Activated B cell treated with CpG ODN at 0.5 μM for 24 hours (primary cell): ENCODE results near the gene CPN2. TPM values are rescaled to one million over a fixed set of nuclear protein-coding genes. Genes with fewer than 3 reads are reported as not detected.

Experiments
- ATAC-seq: fragments of 200-7000 bp; cut with Tn5 transposase; one replicate; pipeline ENCODE4 v1.10.0; 2021; ENCODE audit warnings: low read depth, mild to moderate bottlenecking, moderate library complexity
- CTCF ChIA-PET: fragments of 350-600 bp; sonication (Branson Sonifier 250); formaldehyde crosslinking; loops from one replicate; lab custom pipeline; 2021; ENCODE audit warnings: antibody characterized with exemption; lab: Charles Lee
- POLR2A ChIA-PET: fragments of 350-600 bp; sonication (Branson Sonifier 250); formaldehyde crosslinking; loops from one replicate; lab custom pipeline; 2021; ENCODE audit warnings: antibody characterized with exemption; lab: Charles Lee
- DNase-seq: peaks from one replicate; pipeline ENCODE4 v3.0.0; 2022
- H3K27ac Mint-ChIP-seq: one replicate; pipeline ENCODE4 v1.8.0; 2020; ENCODE audit warnings: mixed read lengths
- H3K27me3 Mint-ChIP-seq: one replicate; pipeline ENCODE4 v1.8.0; 2021; ENCODE audit warnings: mixed read lengths
- H3K36me3 Mint-ChIP-seq: one replicate; pipeline ENCODE4 v1.8.0; 2021; ENCODE audit warnings: low read depth, mixed read lengths
- H3K4me1 Mint-ChIP-seq: one replicate; pipeline ENCODE4 v1.8.0; 2021; ENCODE audit warnings: mixed read lengths
- H3K4me3 Mint-ChIP-seq: one replicate; pipeline ENCODE4 v1.8.0; 2020; ENCODE audit warnings: mild to moderate bottlenecking, mixed read lengths
- H3K9me3 Mint-ChIP-seq: one replicate; pipeline ENCODE4 v1.8.0; 2020; ENCODE audit warnings: mixed read lengths
- intact Hi-C: fragments of 100-400 bp; cut with micrococcal nuclease; formaldehyde crosslinking; loops from one replicate; pipeline ENCODE4 v1.15.1; 2024
- total RNA-seq: library from RNA; stranded (reverse); gene quantifications from 2 replicates; pipeline ENCODE4 v1.2.3, GENCODE V29; 2022
- TF ChIP-seq, protein P1 (sequence below): fragments of 200-600 bp; IDR thresholded peaks from one replicate; pipeline ENCODE4 v1.8.0; 2022; ENCODE audit warnings: antibody characterized with exemption, mild to moderate bottlenecking

CPN2 gene
- total RNA-seq, 1 donor from 2014 or later = not detected

- Mint-ChIP-seq H3K4me1 (peaks cover 28% of the 10 kb centered on the region), H3K27me3 (peaks cover 12% of the 10 kb centered on the region), H3K36me3 (no peaks in the 10 kb centered on the region), H3K27ac (no peak overlapping the region), H3K4me3 (no peak overlapping the region), H3K9me3 (peaks cover 2% of the 10 kb centered on the region)
- ChIA-PET POLR2A (interaction anchor here (0.7 kb wide), 1 partner anchor 151 kb away, joined by 3 read pairs; no protein-coding TSS in a partner anchor), CTCF (interaction anchor here (0.6 kb wide), 1 partner anchor 517 kb away, joined by 3 read pairs; no protein-coding TSS in a partner anchor)
- no peak for ATAC-seq
- TF ChIP-seq, protein P1, sequence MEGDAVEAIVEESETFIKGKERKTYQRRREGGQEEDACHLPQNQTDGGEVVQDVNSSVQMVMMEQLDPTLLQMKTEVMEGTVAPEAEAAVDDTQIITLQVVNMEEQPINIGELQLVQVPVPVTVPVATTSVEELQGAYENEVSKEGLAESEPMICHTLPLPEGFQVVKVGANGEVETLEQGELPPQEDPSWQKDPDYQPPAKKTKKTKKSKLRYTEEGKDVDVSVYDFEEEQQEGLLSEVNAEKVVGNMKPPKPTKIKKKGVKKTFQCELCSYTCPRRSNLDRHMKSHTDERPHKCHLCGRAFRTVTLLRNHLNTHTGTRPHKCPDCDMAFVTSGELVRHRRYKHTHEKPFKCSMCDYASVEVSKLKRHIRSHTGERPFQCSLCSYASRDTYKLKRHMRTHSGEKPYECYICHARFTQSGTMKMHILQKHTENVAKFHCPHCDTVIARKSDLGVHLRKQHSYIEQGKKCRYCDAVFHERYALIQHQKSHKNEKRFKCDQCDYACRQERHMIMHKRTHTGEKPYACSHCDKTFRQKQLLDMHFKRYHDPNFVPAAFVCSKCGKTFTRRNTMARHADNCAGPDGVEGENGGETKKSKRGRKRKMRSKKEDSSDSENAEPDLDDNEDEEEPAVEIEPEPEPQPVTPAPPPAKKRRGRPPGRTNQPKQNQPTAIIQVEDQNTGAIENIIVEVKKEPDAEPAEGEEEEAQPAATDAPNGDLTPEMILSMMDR = no peak
- intact Hi-C loops = no loop called here
- no peak for DNase-seq
These were observed 54.5 kb downstream of the CPN2 start for GRCh38 chr3:194296454-194297263.

DNA sequence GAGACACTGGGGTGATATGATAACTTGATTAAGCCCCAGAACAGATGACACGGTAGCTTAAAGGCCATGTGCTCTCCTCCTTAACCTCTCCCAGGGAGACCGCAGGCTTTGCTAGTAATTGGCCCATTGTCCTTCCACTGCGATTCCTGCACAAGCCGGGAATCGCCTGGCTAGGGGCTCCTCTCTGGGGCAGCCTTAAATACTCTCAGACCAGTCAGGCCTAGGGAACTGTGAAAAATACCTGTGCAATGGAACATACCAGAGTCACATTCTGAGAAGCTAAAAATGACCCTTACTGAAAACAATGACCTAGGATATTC is 56.3 kb downstream of the CPN2 start:
- intact Hi-C loops = no loop called here
- H3K27ac Mint-ChIP-seq = no peak overlapping the region
- H3K36me3 Mint-ChIP-seq = peaks cover 2% of the 10 kb centered on the region
- TF ChIP-seq, protein P1 = no peak
- CTCF ChIA-PET = interaction anchor here (0.8 to 1.2 kb wide), 2 partner anchors 12 to 514 kb away, joined by 3 read pairs; no protein-coding TSS in a partner anchor
- ATAC-seq = no peak
- H3K4me3 Mint-ChIP-seq = no peak overlapping the region
- no peak for DNase-seq
- peaks cover 18% of the 10 kb centered on the region for H3K27me3 Mint-ChIP-seq
- POLR2A ChIA-PET = no interaction called here
- peaks cover 24% of the 10 kb centered on the region for H3K4me1 Mint-ChIP-seq
- H3K9me3 Mint-ChIP-seq = peaks cover 5% of the 10 kb centered on the region

- intact Hi-C loops = no loop called here
- peaks cover 5% of the 10 kb centered on the region for H3K9me3 Mint-ChIP-seq
- peaks cover 18% of the 10 kb centered on the region for H3K27me3 Mint-ChIP-seq
- H3K36me3 Mint-ChIP-seq = peaks cover 2% of the 10 kb centered on the region
- H3K27ac Mint-ChIP-seq = no peak overlapping the region
- DNase-seq (no peak), ATAC-seq (no peak)
- H3K4me1 Mint-ChIP-seq = peaks cover 23% of the 10 kb centered on the region
- TF ChIP-seq, protein P1 = no peak
- POLR2A ChIA-PET = no interaction called here
- H3K4me3 Mint-ChIP-seq = no peak overlapping the region
- CTCF ChIA-PET = interaction anchor here (0.8 to 1.2 kb wide), 4 partner anchors 13 to 513 kb away, joined by 3 to 4 read pairs (median 3); no protein-coding TSS in a partner anchor
These were observed 56.8 kb downstream of the CPN2 start for GRCh38 chr3:194294199-194294894.

DNA sequence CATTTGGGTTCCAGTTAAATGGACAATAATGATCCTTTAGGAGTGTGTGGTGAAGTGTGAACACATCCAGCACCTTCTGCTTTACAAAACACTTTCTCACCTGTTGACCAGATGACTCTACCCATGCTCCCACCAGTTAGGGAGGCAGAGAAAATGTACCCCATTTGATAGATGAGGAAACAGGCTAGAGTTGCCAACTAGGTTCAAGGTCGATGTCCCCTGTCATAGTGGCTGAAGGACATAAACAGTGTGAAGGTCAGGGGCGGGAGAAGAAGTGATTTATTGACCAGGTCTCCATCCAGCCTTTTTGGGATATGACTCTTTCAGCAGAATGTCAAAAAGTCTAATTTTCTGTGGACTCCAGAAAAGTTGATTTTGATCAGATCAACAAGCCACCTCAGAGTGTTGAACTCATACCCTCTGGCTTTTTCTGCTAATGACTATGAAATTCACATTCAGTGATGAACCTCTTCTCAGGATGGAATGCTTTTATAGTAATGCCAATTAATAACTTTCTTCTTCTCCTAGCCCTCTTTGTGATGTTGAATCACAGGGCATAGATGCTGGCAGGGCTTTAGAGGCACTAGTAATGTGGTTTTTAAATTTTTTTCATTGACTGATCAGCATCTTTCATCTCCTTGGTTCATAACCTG is 57.5 kb downstream of the CPN2 start:
- Mint-ChIP-seq H3K36me3 (peaks cover 2% of the 10 kb centered on the region), H3K4me1 (peaks cover 21% of the 10 kb centered on the region), H3K27ac (no peak overlapping the region), H3K4me3 (no peak overlapping the region), H3K9me3 (peaks cover 5% of the 10 kb centered on the region), H3K27me3 (peaks cover 16% of the 10 kb centered on the region)
- TF ChIP-seq, protein P1 = no peak
- ATAC-seq = no peak
- intact Hi-C loops = no loop called here
- POLR2A ChIA-PET = no interaction called here
- CTCF ChIA-PET = interaction anchor here (0.9 to 1.2 kb wide), 3 partner anchors 13 to 40 kb away, joined by 3 to 4 read pairs (median 3); no protein-coding TSS in a partner anchor
- DNase-seq = no peak
